Measurements from ENCODE around the gene JOSD1.

The JOSD1 gene

GRCh38 chr22:38732251-38732815 lies 31.6 kb upstream of the JOSD1 start:
- DNase-seq, result no peak

- no peak for DNase-seq
Observed at GRCh38 chr22:38731703-38732161, 31.0 kb upstream of the JOSD1 start.

GRCh38 chr22:38730411-38730871 lies 29.7 kb upstream of the JOSD1 start:
- no peak for DNase-seq

- no peak for DNase-seq
Observed at GRCh38 chr22:38729946-38730345, 29.2 kb upstream of the JOSD1 start.

- no peak for DNase-seq
Observed at GRCh38 chr22:38728871-38729796, 28.4 kb upstream of the JOSD1 start.

- no peak for DNase-seq
Observed at GRCh38 chr22:38727530-38728451, 27.0 kb upstream of the JOSD1 start.

GRCh38 chr22:38727123-38727522 lies 26.4 kb upstream of the JOSD1 start:
- DNase-seq, result no peak

GRCh38 chr22:38725900-38726655 lies 25.3 kb upstream of the JOSD1 start:
- DNase-seq, result no peak

GRCh38 chr22:38724926-38725571 lies 24.3 kb upstream of the JOSD1 start:
- peak; percentile 49 for DNase-seq

GRCh38 chr22:38724176-38724575 lies 23.4 kb upstream of the JOSD1 start:
- no peak for DNase-seq

GRCh38 chr22:38721551-38721950 lies 20.8 kb upstream of the JOSD1 start:
- DNase-seq, result no peak

GRCh38 chr22:38720350-38720749 lies 19.6 kb upstream of the JOSD1 start:
- DNase-seq, result no peak

GRCh38 chr22:38719196-38719595 lies 18.5 kb upstream of the JOSD1 start:
- no peak for DNase-seq

- DNase-seq, result no peak
Observed at GRCh38 chr22:38718414-38718813, 17.7 kb upstream of the JOSD1 start.

GRCh38 chr22:38717244-38717643 lies 16.5 kb upstream of the JOSD1 start:
- no peak for DNase-seq

- no peak for DNase-seq
Observed at GRCh38 chr22:38716826-38717225, 16.1 kb upstream of the JOSD1 start.

GRCh38 chr22:38716271-38716670 lies 15.5 kb upstream of the JOSD1 start:
- no peak for DNase-seq

- no peak for DNase-seq
Observed at GRCh38 chr22:38715852-38716251, 15.1 kb upstream of the JOSD1 start.

- DNase-seq, result no peak
Observed at GRCh38 chr22:38715176-38715764, 14.5 kb upstream of the JOSD1 start.

GRCh38 chr22:38713921-38714320 lies 13.2 kb upstream of the JOSD1 start:
- DNase-seq, result no peak

- no peak for DNase-seq
Observed at GRCh38 chr22:38712486-38713207, 11.9 kb upstream of the JOSD1 start.
